ENCODE measurements around the gene LRRC4C.
A peak's percentile ranks its signal among the peaks of the same experiment; 100 is the strongest.

LRRC4C gene

DNA sequence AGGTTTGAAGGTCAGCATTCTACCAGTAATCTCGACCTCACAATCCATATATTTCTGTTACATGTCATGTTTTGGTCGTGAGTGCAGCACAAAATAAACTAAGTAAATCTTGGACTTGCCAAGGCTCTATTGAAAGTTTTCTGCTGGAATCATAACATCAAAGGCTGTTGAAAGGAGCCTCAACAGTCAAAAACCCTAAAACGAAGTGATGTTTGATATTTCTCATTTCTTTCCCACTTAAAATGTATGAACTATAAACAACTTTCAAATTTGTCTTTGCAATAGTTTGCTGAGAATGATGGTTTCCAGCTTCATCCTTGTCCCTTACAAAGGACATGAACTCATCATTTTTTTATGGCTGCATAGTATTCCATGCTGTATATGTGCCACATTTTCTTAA is 1118.5 kb downstream of the LRRC4C start:
- no peak overlapping the region for H3K4me3 ChIP-seq (ENCODE audit: low read length in 2 of 2)
- no peak overlapping the region for H3K14ac ChIP-seq (ENCODE audit: low read length)
- DNase-seq (ENCODE audit: low spot score), result no peak
- no peaks in the 10 kb centered on the region for H3K9me3 ChIP-seq (replicated peaks in 1 of 2; ENCODE audit: control insufficient read depth in 2 of 2, insufficient read depth in 1 of 2, low read depth in 1 of 2, low read length in 2 of 2)
- no peak overlapping the region for H3K27ac ChIP-seq (replicated peaks; ENCODE audit: low read length)
- no peak overlapping the region for H2BK15ac ChIP-seq (ENCODE audit: low read length)
- H3K9ac ChIP-seq (ENCODE audit: low read depth, low read length, poor library complexity), result no peak overlapping the region
- H2BK5ac ChIP-seq (ENCODE audit: low read length), result no peak overlapping the region
- H3K27me3 ChIP-seq (ENCODE audit: control insufficient read depth in 3 of 3, insufficient read depth in 3 of 3, low read depth in 1 of 3, low read length in 3 of 3), result no peaks in the 10 kb centered on the region
- no peak overlapping the region for H3K23ac ChIP-seq (ENCODE audit: low read depth, low read length, poor library complexity)
- H3K4ac ChIP-seq (ENCODE audit: low read length), result no peak overlapping the region
- H2BK120ac ChIP-seq (ENCODE audit: low read depth, low read length), result no peak overlapping the region
- H3K4me2 ChIP-seq (ENCODE audit: insufficient read depth, low read length, poor library complexity, severe bottlenecking), result no peak overlapping the region
- no peak overlapping the region for H3K18ac ChIP-seq (ENCODE audit: low read length)
- no peak overlapping the region for H4K91ac ChIP-seq (ENCODE audit: low read depth, low read length, poor library complexity)
- no peaks in the 10 kb centered on the region for H3K79me1 ChIP-seq (ENCODE audit: low read depth, low read length)
- no peak overlapping the region for H2BK12ac ChIP-seq (ENCODE audit: low read length)
- H2AFZ ChIP-seq (ENCODE audit: low read length), result no peak overlapping the region
- H3K4me1 ChIP-seq (ENCODE audit: control insufficient read depth in 2 of 2, insufficient read depth in 1 of 2, low read depth in 1 of 2, low read length in 2 of 2), result no peaks in the 10 kb centered on the region
- H3K36me3 ChIP-seq (replicated peaks in 1 of 2; ENCODE audit: control insufficient read depth in 2 of 2, insufficient read depth in 2 of 2, low read length in 2 of 2), result no peaks in the 10 kb centered on the region
- H4K8ac ChIP-seq (ENCODE audit: low read depth, low read length), result no peak overlapping the region
- no CpG with 5 or more reads among the region's 3 CpGs for WGBS, 2 donors (ENCODE audit: extremely low coverage in 2 of 2, insufficient read length in 2 of 2, insufficient replicate concordance in 1 of 2)
- no peak overlapping the region for H2AK5ac ChIP-seq (ENCODE audit: low read depth, low read length)

DNA sequence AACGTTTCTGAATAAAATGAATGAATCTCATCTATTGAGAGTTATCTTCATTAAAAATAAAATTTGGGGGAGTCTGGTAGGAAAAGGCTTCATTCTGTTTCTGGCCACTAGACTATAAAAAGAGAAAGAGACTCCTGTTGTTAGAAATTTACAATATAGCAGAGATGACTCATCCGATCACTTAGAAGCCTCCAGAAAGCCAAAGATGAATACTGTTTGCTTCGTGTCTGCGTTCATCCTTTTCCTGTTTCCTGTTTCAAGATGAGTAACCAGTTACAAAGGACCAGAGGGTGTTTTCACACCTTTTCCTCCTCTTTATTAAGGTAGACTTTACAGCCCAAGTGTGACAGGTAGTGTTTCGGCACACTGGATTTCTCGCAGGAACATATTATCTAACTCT is 1120.7 kb downstream of the LRRC4C start:
- Histone ChIP-seq H3K27me3 (ENCODE audit: control insufficient read depth in 3 of 3, insufficient read depth in 3 of 3, low read depth in 1 of 3, low read length in 3 of 3) (no peaks in the 10 kb centered on the region), H2AFZ (ENCODE audit: low read length) (peak overlapping the region; percentile 76), H3K4ac (ENCODE audit: low read length) (no peak overlapping the region), H3K36me3 (replicated peaks in 1 of 2; ENCODE audit: control insufficient read depth in 2 of 2, insufficient read depth in 2 of 2, low read length in 2 of 2) (no peaks in the 10 kb centered on the region), H3K23ac (ENCODE audit: low read depth, low read length, poor library complexity) (no peak overlapping the region), H3K79me1 (ENCODE audit: low read depth, low read length) (no peaks in the 10 kb centered on the region), H2BK5ac (ENCODE audit: low read length) (no peak overlapping the region), H2BK12ac (ENCODE audit: low read length) (no peak overlapping the region), H3K18ac (ENCODE audit: low read length) (no peak overlapping the region), H3K9me3 (replicated peaks in 1 of 2; ENCODE audit: control insufficient read depth in 2 of 2, insufficient read depth in 1 of 2, low read depth in 1 of 2, low read length in 2 of 2) (no peaks in the 10 kb centered on the region), H2BK120ac (ENCODE audit: low read depth, low read length) (no peak overlapping the region), H3K4me2 (ENCODE audit: insufficient read depth, low read length, poor library complexity, severe bottlenecking) (no peak overlapping the region), H3K4me1 (ENCODE audit: control insufficient read depth in 2 of 2, insufficient read depth in 1 of 2, low read depth in 1 of 2, low read length in 2 of 2) (no peaks in the 10 kb centered on the region), H4K8ac (ENCODE audit: low read depth, low read length) (no peak overlapping the region), H3K4me3 (ENCODE audit: low read length in 2 of 2) (no peak overlapping the region), H4K91ac (ENCODE audit: low read depth, low read length, poor library complexity) (no peak overlapping the region), H2AK5ac (ENCODE audit: low read depth, low read length) (no peak overlapping the region), H3K14ac (ENCODE audit: low read length) (no peak overlapping the region), H3K27ac (replicated peaks; ENCODE audit: low read length) (no peak overlapping the region), H3K9ac (ENCODE audit: low read depth, low read length, poor library complexity) (no peak overlapping the region), H2BK15ac (ENCODE audit: low read length) (no peak overlapping the region)
- WGBS, 2 donors (ENCODE audit: extremely low coverage in 2 of 2, insufficient read length in 2 of 2, insufficient replicate concordance in 1 of 2), result no CpG with 5 or more reads among the region's 6 CpGs
- no peak for DNase-seq (ENCODE audit: low spot score)

DNA sequence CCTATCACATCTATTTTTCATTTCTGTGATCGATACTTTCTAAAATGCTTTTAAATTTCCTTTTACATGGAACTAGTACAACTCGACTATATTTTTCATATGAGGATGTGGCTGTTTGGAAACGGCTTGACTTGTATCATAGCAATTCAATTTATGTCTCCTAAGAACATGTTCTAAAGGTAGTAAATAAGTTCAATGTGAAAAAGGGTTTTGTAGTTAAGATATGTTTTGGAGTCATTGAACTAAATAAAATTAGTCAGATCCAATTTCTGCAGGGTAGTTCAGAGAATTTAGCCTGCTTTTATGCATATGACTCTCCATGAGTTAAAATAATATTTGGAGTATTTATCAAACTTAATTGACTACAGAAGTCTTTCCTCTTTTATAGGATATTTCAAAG is 1121.4 kb downstream of the LRRC4C start:
- no peaks in the 10 kb centered on the region for H3K79me1 ChIP-seq (ENCODE audit: low read depth, low read length)
- H3K9ac ChIP-seq (ENCODE audit: low read depth, low read length, poor library complexity), result no peak overlapping the region
- no peaks in the 10 kb centered on the region for H3K27me3 ChIP-seq (ENCODE audit: control insufficient read depth in 3 of 3, insufficient read depth in 3 of 3, low read depth in 1 of 3, low read length in 3 of 3)
- H3K18ac ChIP-seq (ENCODE audit: low read length), result no peak overlapping the region
- no peak overlapping the region for H2BK5ac ChIP-seq (ENCODE audit: low read length)
- no peak overlapping the region for H3K27ac ChIP-seq (replicated peaks; ENCODE audit: low read length)
- H2BK12ac ChIP-seq (ENCODE audit: low read length), result no peak overlapping the region
- H3K4ac ChIP-seq (ENCODE audit: low read length), result no peak overlapping the region
- no peak overlapping the region for H3K4me2 ChIP-seq (ENCODE audit: insufficient read depth, low read length, poor library complexity, severe bottlenecking)
- no peak overlapping the region for H4K91ac ChIP-seq (ENCODE audit: low read depth, low read length, poor library complexity)
- WGBS, 2 donors (ENCODE audit: extremely low coverage in 2 of 2, insufficient read length in 2 of 2, insufficient replicate concordance in 1 of 2), result no CpG with 5 or more reads among the region's 3 CpGs
- H2BK120ac ChIP-seq (ENCODE audit: low read depth, low read length), result no peak overlapping the region
- DNase-seq (ENCODE audit: low spot score), result no peak
- no peaks in the 10 kb centered on the region for H3K4me1 ChIP-seq (ENCODE audit: control insufficient read depth in 2 of 2, insufficient read depth in 1 of 2, low read depth in 1 of 2, low read length in 2 of 2)
- no peak overlapping the region for H2BK15ac ChIP-seq (ENCODE audit: low read length)
- no peak overlapping the region for H3K14ac ChIP-seq (ENCODE audit: low read length)
- no peak overlapping the region for H3K4me3 ChIP-seq (ENCODE audit: low read length in 2 of 2)
- H2AFZ ChIP-seq (ENCODE audit: low read length), result no peak overlapping the region
- H3K36me3 ChIP-seq (replicated peaks in 1 of 2; ENCODE audit: control insufficient read depth in 2 of 2, insufficient read depth in 2 of 2, low read length in 2 of 2), result no peaks in the 10 kb centered on the region
- H3K9me3 ChIP-seq (replicated peaks in 1 of 2; ENCODE audit: control insufficient read depth in 2 of 2, insufficient read depth in 1 of 2, low read depth in 1 of 2, low read length in 2 of 2), result no peaks in the 10 kb centered on the region
- no peak overlapping the region for H4K8ac ChIP-seq (ENCODE audit: low read depth, low read length)
- no peak overlapping the region for H3K23ac ChIP-seq (ENCODE audit: low read depth, low read length, poor library complexity)
- no peak overlapping the region for H2AK5ac ChIP-seq (ENCODE audit: low read depth, low read length)

DNA sequence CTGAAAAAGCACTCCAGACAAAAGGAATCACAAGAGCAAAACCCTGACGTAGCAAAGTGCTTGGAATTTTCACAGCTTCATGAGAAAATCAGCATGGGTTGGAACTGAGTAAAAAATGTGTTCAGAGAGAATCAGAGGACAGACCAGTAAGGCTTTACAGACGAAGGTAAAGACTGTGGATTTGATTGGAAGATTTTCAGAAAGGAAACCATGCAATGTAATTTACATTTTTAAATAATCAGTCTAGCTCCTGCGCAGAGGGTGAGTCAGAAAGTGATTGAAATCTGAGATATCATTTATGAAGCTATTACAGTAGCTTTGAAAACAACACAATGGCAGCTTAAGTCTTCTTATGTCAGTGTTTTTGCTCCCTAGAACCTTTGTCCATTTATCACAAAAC is 1122.3 kb downstream of the LRRC4C start:
- H4K91ac ChIP-seq (ENCODE audit: low read depth, low read length, poor library complexity), result no peak overlapping the region
- no peak overlapping the region for H2AK5ac ChIP-seq (ENCODE audit: low read depth, low read length)
- no peaks in the 10 kb centered on the region for H3K36me3 ChIP-seq (replicated peaks in 1 of 2; ENCODE audit: control insufficient read depth in 2 of 2, insufficient read depth in 2 of 2, low read length in 2 of 2)
- no peak overlapping the region for H2BK120ac ChIP-seq (ENCODE audit: low read depth, low read length)
- H2BK5ac ChIP-seq (ENCODE audit: low read length), result no peak overlapping the region
- WGBS, 2 donors (ENCODE audit: extremely low coverage in 2 of 2, insufficient read length in 2 of 2, insufficient replicate concordance in 1 of 2), result no CpG with 5 or more reads among the region's 3 CpGs
- H4K8ac ChIP-seq (ENCODE audit: low read depth, low read length), result no peak overlapping the region
- no peak overlapping the region for H2AFZ ChIP-seq (ENCODE audit: low read length)
- no peak overlapping the region for H3K18ac ChIP-seq (ENCODE audit: low read length)
- no peak overlapping the region for H3K14ac ChIP-seq (ENCODE audit: low read length)
- H3K27ac ChIP-seq (replicated peaks; ENCODE audit: low read length), result no peak overlapping the region
- no peak overlapping the region for H2BK12ac ChIP-seq (ENCODE audit: low read length)
- no peak overlapping the region for H2BK15ac ChIP-seq (ENCODE audit: low read length)
- H3K23ac ChIP-seq (ENCODE audit: low read depth, low read length, poor library complexity), result no peak overlapping the region
- no peak overlapping the region for H3K4me2 ChIP-seq (ENCODE audit: insufficient read depth, low read length, poor library complexity, severe bottlenecking)
- H3K9ac ChIP-seq (ENCODE audit: low read depth, low read length, poor library complexity), result no peak overlapping the region
- H3K79me1 ChIP-seq (ENCODE audit: low read depth, low read length), result no peaks in the 10 kb centered on the region
- no peaks in the 10 kb centered on the region for H3K4me1 ChIP-seq (ENCODE audit: control insufficient read depth in 2 of 2, insufficient read depth in 1 of 2, low read depth in 1 of 2, low read length in 2 of 2)
- no peaks in the 10 kb centered on the region for H3K27me3 ChIP-seq (ENCODE audit: control insufficient read depth in 3 of 3, insufficient read depth in 3 of 3, low read depth in 1 of 3, low read length in 3 of 3)
- no peaks in the 10 kb centered on the region for H3K9me3 ChIP-seq (replicated peaks in 1 of 2; ENCODE audit: control insufficient read depth in 2 of 2, insufficient read depth in 1 of 2, low read depth in 1 of 2, low read length in 2 of 2)
- no peak overlapping the region for H3K4ac ChIP-seq (ENCODE audit: low read length)
- DNase-seq (ENCODE audit: low spot score), result no peak
- H3K4me3 ChIP-seq (ENCODE audit: low read length in 2 of 2), result no peak overlapping the region
